Immature natural killer cell (primary cell): ENCODE data around the gene LUC7L3. TPM values are rescaled to one million over a fixed set of nuclear protein-coding genes. Genes with fewer than 3 reads are reported as not detected.

Experiments used
- DNase-seq, 3 donors: peaks; one replicate each; pipeline ENCODE4 v3.0.0; 2022; ENCODE audit warnings: mixed read lengths in 1 of 3
- H3K27ac Mint-ChIP-seq, 6 donors: one replicate each; pipeline ENCODE4 v1.8.0; 2020; ENCODE audit warnings: mixed read lengths in 6 of 6, mild to moderate bottlenecking in 5 of 6, inconsistent platforms in 4 of 6, moderate library complexity in 3 of 6
- H3K27me3 Mint-ChIP-seq, 3 donors: one replicate each; pipeline ENCODE4 v1.8.0; 2020 to 2021; ENCODE audit warnings: low read depth in 3 of 3, mild to moderate bottlenecking in 3 of 3, mixed read lengths in 3 of 3, moderate library complexity in 3 of 3, inconsistent platforms in 1 of 3
- H3K36me3 Mint-ChIP-seq, 3 donors: one replicate each; pipeline ENCODE4 v1.8.0; 2020; ENCODE audit warnings: mixed read lengths in 3 of 3, inconsistent platforms in 2 of 3, mild to moderate bottlenecking in 2 of 3
- H3K4me1 Mint-ChIP-seq, 2 donors: one replicate each; pipeline ENCODE4 v1.8.0; 2020; ENCODE audit warnings: inconsistent platforms in 2 of 2, mild to moderate bottlenecking in 2 of 2, mixed read lengths in 2 of 2, moderate library complexity in 1 of 2
- H3K4me3 Mint-ChIP-seq, 5 donors: one replicate each; pipeline ENCODE4 v1.8.0; 2020; ENCODE audit warnings: mild to moderate bottlenecking in 5 of 5, mixed read lengths in 5 of 5, inconsistent platforms in 3 of 5, moderate library complexity in 3 of 5
- H3K9me3 Mint-ChIP-seq, 6 donors: one replicate each; pipeline ENCODE4 v1.8.0; 2020; ENCODE audit warnings: mild to moderate bottlenecking in 6 of 6, mixed read lengths in 6 of 6, inconsistent platforms in 4 of 6, moderate library complexity in 3 of 6
- polyA plus RNA-seq, 3 donors: library from polyadenylated mRNA; unstranded; fragments of 300-500 nt; fragmentation: Illumina TruSeq; gene quantifications; one replicate each; pipeline ENCODE4 v1.2.3, GENCODE V29; 2021

The LUC7L3 gene
- polyA plus RNA-seq, 3 donors from 2014 or later, result 29.2 to 77.8 (median 30.0) TPM

GRCh38 chr17:50689956-50690886 is 29.2 kb upstream of the LUC7L3 start:
- Mint-ChIP-seq H3K27me3 (peaks cover 0 to 8% (median 0%) of the 10 kb centered on the region in 3 donors), H3K4me3 (no peak overlapping the region), H3K9me3 (no peaks in the 10 kb centered on the region), H3K27ac (no peak overlapping the region), H3K36me3 (peaks cover 4 to 20% (median 12%) of the 10 kb centered on the region in 3 donors), H3K4me1 (no peaks in the 10 kb centered on the region)
- DNase-seq, result no peak

- H3K9me3 Mint-ChIP-seq, result no peaks in the 10 kb centered on the region
Measured at GRCh38 chr17:50690887-50691549, 28.4 kb upstream of the LUC7L3 start.

GRCh38 chr17:50691550-50692447 is 27.6 kb upstream of the LUC7L3 start:
- H3K27me3 Mint-ChIP-seq, result peaks cover 0 to 2% (median 0%) of the 10 kb centered on the region in 3 donors
- peak overlapping the region in 1 of 6 donors; percentile 43 for H3K27ac Mint-ChIP-seq
- H3K9me3 Mint-ChIP-seq, result no peaks in the 10 kb centered on the region
- peaks cover 4 to 33% (median 22%) of the 10 kb centered on the region in 3 donors for H3K36me3 Mint-ChIP-seq
- peaks cover 0 to under 1% of the 10 kb centered on the region in 2 donors for H3K4me1 Mint-ChIP-seq
- DNase-seq, result no peak
- no peak overlapping the region for H3K4me3 Mint-ChIP-seq

More at GRCh38 chr17:50690887-50691549, 28.4 kb upstream of the LUC7L3 start:
- no peaks in the 10 kb centered on the region for H3K4me1 Mint-ChIP-seq
- H3K36me3 Mint-ChIP-seq, result peaks cover 4 to 27% (median 19%) of the 10 kb centered on the region in 3 donors
- peaks cover 0 to 4% (median 0%) of the 10 kb centered on the region in 3 donors for H3K27me3 Mint-ChIP-seq
- H3K27ac Mint-ChIP-seq, result no peak overlapping the region
- DNase-seq, result no peak
- H3K4me3 Mint-ChIP-seq, result no peak overlapping the region

- Mint-ChIP-seq H3K27me3 (peaks cover 0 to 2% (median 0%) of the 10 kb centered on the region in 3 donors), H3K27ac (peak overlapping the region in 1 of 6 donors; percentile 43), H3K4me3 (no peak overlapping the region), H3K4me1 (peaks cover 0 to 6% of the 10 kb centered on the region in 2 donors), H3K36me3 (peaks cover 4 to 40% (median 28%) of the 10 kb centered on the region in 3 donors), H3K9me3 (no peaks in the 10 kb centered on the region)
- DNase-seq, result no peak
Measured at GRCh38 chr17:50692448-50693035, 26.9 kb upstream of the LUC7L3 start.

- peaks cover 4 to 46% (median 28%) of the 10 kb centered on the region in 3 donors for H3K36me3 Mint-ChIP-seq
- DNase-seq, result no peak
- peaks cover 0 to 2% (median 0%) of the 10 kb centered on the region in 3 donors for H3K27me3 Mint-ChIP-seq
- H3K4me3 Mint-ChIP-seq, result no peak overlapping the region
- peaks cover 0 to 6% of the 10 kb centered on the region in 2 donors for H3K4me1 Mint-ChIP-seq
- no peaks in the 10 kb centered on the region for H3K9me3 Mint-ChIP-seq
- H3K27ac Mint-ChIP-seq, result no peak overlapping the region
Measured at GRCh38 chr17:50693036-50693682, 26.2 kb upstream of the LUC7L3 start.

- Mint-ChIP-seq H3K4me1 (peaks cover 3 to 11% of the 10 kb centered on the region in 2 donors), H3K36me3 (peaks cover 4 to 61% (median 42%) of the 10 kb centered on the region in 3 donors), H3K4me3 (no peak overlapping the region), H3K27ac (no peak overlapping the region), H3K9me3 (no peaks in the 10 kb centered on the region), H3K27me3 (no peaks in the 10 kb centered on the region)
- no peak for DNase-seq
Measured at GRCh38 chr17:50696365-50696879, 23.0 kb upstream of the LUC7L3 start.

GRCh38 chr17:50697062-50697461 is 22.3 kb upstream of the LUC7L3 start:
- H3K9me3 Mint-ChIP-seq, result no peaks in the 10 kb centered on the region
- H3K36me3 Mint-ChIP-seq, result peaks cover 4 to 61% (median 42%) of the 10 kb centered on the region in 3 donors
- peak overlapping the region in 3 of 6 donors; percentile 22 to 72 (median 26) for H3K27ac Mint-ChIP-seq
- no peak overlapping the region for H3K4me3 Mint-ChIP-seq
- DNase-seq, result no peak
- H3K27me3 Mint-ChIP-seq, result no peaks in the 10 kb centered on the region
- H3K4me1 Mint-ChIP-seq, result peaks cover 8 to 18% of the 10 kb centered on the region in 2 donors

GRCh38 chr17:50697663-50698272 is 21.6 kb upstream of the LUC7L3 start:
- Mint-ChIP-seq H3K9me3 (no peaks in the 10 kb centered on the region), H3K36me3 (peaks cover 4 to 56% (median 37%) of the 10 kb centered on the region in 3 donors), H3K4me1 (peaks cover 10 to 23% of the 10 kb centered on the region in 2 donors), H3K27me3 (no peaks in the 10 kb centered on the region), H3K27ac (peak overlapping the region in 1 of 6 donors; percentile 71), H3K4me3 (no peak overlapping the region)
- DNase-seq, result no peak

- no peak overlapping the region for H3K27ac Mint-ChIP-seq
- H3K9me3 Mint-ChIP-seq, result no peaks in the 10 kb centered on the region
- H3K36me3 Mint-ChIP-seq, result peaks cover 3 to 51% (median 36%) of the 10 kb centered on the region in 3 donors
- H3K27me3 Mint-ChIP-seq, result peaks cover 0 to 1% (median 0%) of the 10 kb centered on the region in 3 donors
- H3K4me3 Mint-ChIP-seq, result no peak overlapping the region
- no peak for DNase-seq
- H3K4me1 Mint-ChIP-seq, result peaks cover 21 to 37% of the 10 kb centered on the region in 2 donors
Measured at GRCh38 chr17:50699410-50699809, 20.0 kb upstream of the LUC7L3 start.

GRCh38 chr17:50703162-50703561 is 16.2 kb upstream of the LUC7L3 start:
- no peak for DNase-seq
- H3K9me3 Mint-ChIP-seq, result no peaks in the 10 kb centered on the region
- peaks cover 0 to 20% (median 18%) of the 10 kb centered on the region in 3 donors for H3K36me3 Mint-ChIP-seq
- H3K27ac Mint-ChIP-seq, result peak overlapping the region; percentile 5 to 68 (median 20)
- H3K4me1 Mint-ChIP-seq, result peaks cover 42 to 62% of the 10 kb centered on the region in 2 donors
- no peak overlapping the region for H3K4me3 Mint-ChIP-seq
- peaks cover 3 to 9% (median 8%) of the 10 kb centered on the region in 3 donors for H3K27me3 Mint-ChIP-seq

GRCh38 chr17:50707289-50708049 is 11.9 kb upstream of the LUC7L3 start, which contains the start of gene ANKRD40:
ANKRD40 (minus strand) TSS chr17:50707914; CDS start chr17:50707654, 260 bp downstream.
- peaks cover 0 to 4% (median 4%) of the 10 kb centered on the region in 3 donors for H3K36me3 Mint-ChIP-seq
- DNase-seq, result peak; percentile 88 to 90 (median 89)
- no peaks in the 10 kb centered on the region for H3K9me3 Mint-ChIP-seq
- peaks cover 3 to 12% (median 11%) of the 10 kb centered on the region in 3 donors for H3K27me3 Mint-ChIP-seq
- H3K4me3 Mint-ChIP-seq, result peak within 1 kb of the TSS; percentile 91 to 96 (median 93)
- H3K27ac Mint-ChIP-seq, result peak within 1 kb of the TSS; percentile 94 to 99 (median 98)
- peaks cover 45 to 63% of the 10 kb centered on the region in 2 donors for H3K4me1 Mint-ChIP-seq
